ENCODE data around the gene ARL15.
"Not testable (repeated sequence)": the region's sequence is repeated elsewhere in the genome, so short reads cannot be mapped to it uniquely, and the experiment has no call there.

The ARL15 gene

DNA sequence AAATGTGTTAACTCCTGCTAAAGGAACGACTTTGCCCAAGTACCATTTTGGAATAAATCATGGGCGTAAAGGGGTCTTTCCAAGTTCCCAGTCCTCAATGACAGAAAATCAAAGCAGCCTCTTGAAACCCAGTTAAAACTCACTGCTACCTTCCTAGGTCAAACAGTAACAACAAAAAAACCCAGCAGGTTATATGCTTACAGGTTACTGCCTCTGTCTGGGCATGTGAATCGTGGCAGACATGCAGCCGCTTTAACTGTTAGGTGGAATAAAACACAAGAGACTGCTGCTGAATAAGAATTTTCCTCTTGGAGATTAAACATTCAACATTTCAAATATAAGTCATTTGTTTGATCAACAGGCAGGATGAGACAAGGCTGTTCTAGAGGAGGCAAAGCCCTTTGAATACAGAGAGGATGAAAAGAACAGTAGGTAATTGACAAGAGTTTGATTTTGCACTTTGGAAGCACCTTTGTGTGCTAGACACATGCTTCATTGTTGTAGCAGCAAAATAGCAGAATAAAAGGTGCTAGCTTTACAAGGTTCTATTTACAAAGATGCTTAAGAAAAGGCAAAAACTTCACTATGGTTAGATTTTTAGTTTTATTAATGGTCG lies 430.6 kb downstream of the ARL15 start:
- DNase-seq: no peak

DNA sequence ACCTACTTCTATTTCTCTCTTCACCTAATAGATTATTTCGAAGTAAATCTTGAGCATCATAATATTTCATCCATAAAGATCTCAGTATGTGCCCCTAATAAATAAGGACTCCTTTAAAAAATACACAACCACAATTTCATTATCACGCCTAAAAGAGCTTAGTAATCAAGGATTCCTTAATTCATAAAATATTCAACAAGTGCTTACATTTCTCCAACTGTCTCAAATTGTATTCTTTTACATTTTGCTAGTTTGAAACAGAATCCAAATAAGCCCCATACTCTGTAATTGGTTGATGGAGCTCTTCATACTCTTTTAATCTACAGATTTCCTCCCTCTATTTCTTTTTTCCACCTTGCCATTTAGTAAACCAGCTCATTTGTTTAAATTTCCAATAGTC lies 432.4 kb downstream of the ARL15 start:
- no peak for DNase-seq

DNA sequence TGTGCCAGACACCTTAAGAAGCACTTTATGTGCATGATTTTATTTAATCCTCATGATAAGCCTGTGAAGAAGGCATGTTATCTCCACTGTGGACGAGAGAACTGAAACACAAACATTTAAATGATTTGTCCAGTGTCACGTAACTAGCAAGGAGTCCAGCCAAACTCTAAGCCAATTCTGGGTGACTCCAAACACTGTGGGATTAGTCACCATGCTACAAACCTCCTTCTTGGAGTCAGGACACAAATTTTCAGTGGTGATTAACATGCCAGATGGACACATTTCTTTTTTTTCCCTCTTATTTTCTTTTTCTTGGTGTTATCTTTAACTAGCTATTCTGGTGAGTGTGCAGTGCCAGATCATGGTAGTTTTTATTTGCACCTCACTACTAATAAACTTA lies 433.1 kb downstream of the ARL15 start:
- DNase-seq: no peak

DNA sequence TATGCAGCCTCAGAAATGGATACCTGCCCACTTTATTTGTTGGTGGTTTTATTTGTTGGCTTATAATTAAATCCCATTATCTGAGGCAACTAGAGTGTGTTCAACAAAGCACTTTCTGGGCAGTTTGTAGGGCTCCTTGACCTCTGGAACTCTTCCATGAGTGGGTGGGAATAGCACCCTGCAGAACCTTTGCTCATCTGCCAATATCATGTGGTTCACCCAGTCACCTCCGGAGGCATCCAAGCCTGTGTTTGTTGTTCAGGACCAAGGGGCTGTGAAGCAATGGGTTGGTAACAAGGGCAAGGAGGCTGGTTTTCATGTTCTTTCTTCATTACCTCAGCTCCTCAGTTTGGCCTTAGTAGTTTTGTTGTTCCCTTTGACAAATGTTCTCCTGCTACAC lies 436.0 kb downstream of the ARL15 start:
- no peak for DNase-seq

DNA sequence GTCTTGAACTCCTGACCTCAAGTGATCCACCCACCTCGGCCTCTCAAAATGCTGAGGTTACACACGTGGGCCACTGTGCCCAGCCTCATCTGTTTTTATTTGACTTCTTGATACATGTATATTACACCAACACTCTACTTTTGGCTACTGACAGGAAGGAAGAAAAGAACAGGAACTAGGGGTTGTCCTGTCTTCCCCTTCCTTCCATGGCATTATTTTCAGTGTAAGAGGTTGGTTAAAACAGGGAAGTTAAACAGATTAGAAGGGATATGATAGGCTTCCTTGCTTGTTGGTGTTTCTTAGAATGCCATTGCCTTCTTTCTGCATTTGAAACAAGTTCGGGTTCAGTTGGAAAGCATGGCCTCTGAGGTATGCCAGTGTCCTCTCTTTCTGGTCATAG lies 437.1 kb downstream of the ARL15 start:
- DNase-seq: no peak

DNA sequence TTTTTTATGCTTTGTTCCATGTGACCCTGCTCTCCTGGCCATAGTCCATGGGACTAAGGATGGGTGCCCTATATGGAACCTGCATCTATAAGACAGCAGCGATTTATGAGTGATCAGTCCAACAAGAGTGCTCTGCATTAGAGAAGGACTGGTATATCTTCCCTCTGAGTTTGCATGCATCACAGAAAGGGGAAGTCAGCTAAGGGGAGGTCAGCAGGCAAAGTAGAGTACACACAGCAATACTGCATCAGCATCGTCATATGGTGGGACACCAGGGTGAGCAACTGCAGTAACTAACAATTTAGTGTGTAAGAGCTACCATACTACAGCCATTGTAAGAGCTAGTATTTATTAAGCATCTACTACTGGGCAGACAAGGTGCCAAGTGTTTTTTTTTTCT lies 438.6 kb downstream of the ARL15 start:
- no peak for DNase-seq

DNA sequence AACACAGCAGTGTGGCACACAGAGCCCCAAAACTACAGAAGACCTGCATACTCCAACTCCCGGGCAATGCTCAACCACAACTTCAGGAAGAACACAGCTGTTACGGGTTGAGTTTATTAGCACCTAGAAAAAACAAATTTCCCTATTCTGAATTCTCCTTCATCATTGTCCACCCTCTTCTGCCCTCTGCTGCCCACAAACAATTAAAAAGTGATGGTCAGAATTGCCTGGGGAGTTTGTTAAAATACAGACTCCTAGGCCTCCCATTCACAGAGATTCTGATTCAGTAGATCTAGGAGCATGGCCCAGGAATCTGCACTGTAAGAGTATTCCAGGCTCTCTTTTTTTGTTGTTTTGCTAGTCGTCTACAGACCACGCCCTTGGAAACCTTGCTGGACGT lies 439.3 kb downstream of the ARL15 start:
- no peak for DNase-seq

DNA sequence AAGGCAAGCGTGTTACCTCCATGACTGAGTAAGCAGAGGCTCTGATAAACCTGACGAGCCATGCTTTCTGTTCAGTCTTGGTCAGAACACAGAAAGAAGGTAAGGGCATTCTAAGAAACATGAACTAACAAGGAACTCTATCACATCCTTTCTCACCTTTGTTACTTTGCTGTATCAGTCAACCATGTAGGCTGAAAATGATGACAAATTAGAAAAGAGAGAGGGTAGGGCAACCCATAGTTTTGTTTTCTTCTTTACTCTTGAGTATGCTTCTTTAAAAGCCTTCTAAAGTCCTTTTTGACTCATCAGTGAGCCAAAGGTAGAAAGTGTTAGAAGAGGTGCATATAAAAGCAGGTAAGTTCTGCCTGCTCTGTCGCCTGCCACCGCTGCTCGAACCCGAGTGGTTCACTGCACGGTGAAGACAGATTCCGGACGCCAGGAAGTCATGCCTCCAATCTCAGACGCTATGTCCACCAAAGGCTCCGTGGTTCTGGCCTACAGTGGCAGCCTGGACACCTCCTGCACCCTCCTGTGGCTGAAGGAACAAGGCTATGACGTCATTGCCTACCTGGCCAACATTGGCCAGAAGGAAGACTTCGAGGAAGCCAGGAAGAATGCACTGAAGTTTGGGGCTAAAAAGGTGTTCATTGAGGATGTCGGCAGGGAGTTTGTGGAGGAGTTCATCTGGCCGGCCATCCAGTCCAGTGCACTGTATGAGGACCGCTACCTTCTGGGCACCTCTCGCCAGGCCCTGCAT lies 451.5 kb downstream of the ARL15 start:
- DNase-seq: no peak

DNA sequence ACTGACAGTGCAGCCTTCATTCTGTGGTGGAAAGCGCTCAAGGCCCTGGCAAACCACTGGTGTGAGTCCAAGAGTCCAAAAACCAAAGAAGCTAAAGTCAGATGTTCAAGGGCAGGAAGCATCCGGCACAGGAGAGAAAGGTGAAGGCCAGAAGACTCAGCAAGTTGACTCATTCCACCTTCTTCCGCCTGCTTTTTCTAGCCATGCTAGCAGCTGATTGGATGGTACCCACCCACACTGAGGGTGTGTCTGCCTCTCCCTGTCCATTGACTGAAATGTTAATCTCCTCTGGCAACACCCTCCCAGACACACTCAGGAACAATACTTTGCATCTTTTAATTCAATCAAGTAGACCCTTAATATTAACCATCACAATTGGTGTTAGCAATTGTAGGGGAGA lies 453.9 kb downstream of the ARL15 start:
- DNase-seq: no peak

DNA sequence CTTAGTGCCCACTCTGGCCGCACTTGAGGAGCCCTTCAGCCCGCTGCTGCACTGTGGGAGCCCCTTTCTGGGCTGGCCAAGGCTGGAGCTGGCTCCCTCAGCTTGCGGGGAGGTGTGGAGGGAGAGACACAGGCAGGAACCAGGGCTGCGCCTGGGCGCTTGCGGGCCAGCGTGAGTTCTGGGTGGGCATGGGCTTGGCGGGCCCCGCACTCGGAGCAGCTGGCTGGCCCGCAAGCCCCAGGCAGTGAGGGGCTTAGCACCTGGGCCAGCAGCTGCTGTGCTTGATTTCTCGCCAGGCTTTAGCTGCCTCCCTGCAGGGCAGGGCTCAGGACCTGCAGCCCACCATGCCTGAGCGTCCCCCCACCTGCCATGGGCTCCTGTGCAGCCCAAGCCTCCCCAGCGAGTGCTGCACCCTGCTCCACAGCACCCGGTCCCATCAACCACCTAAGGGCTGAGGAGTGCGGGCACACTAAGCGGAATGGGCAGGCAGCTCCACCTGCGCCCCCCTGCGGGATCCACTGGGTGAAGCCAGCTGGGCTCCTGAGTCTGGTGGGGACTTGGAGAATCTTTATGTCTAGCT lies 473.4 kb downstream of the ARL15 start:
- DNase-seq: not testable (repeated sequence)

DNA sequence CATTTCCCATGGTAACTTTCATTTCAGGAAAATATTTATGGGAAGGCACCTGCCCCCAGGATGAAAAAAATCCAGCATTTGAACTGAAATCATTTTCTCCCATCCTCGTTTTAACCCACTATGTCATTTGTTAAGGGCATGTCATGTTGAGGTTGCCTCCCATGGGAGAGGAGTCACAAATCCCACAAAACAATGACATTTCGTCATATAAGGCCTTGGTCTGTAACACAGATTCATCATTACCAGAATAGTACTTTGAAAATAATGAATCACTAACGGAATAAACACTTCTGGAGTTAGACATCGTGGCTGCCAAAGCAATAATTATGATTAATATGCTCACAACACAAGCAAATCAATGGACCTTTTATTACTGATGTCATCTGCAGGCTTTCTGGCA lies 475.9 kb downstream of the ARL15 start:
- DNase-seq: no peak
